ENCODE data around the gene CHCHD3. TPM values are rescaled to one million over a fixed set of nuclear protein-coding genes. Genes with fewer than 3 reads are reported as not detected.

Gene CHCHD3
- total and polyA plus RNA-seq, 9 of the 15 experiments (the other 6 are each of a cell fraction or from before 2014, with no cell fraction given) = 66.2 to 279 (median 204) TPM

- peak; percentile 91 for TF ChIP-seq GABPB1 (CRISPR knock-in tag; IDR thresholded peaks at IDR 0.05)
- TF ChIP-seq GTF2F1 (IDR thresholded peaks at IDR 0.05; ENCODE audit: low read depth, low read length) = peak; percentile 50; the same call in 1 of the 2 replicates
- peak; percentile 57 for TF ChIP-seq ZNF431 (CRISPR knock-in tag; IDR thresholded peaks at IDR 0.05)
- peak in 1 of 2 experiments; percentile 80; a peak in 2 of 4 replicates for TF ChIP-seq ZNF639 (CRISPR knock-in tag; conservative IDR thresholded peaks at IDR 0.05 in 1 of 2, IDR thresholded peaks at IDR 0.05 in 1 of 2)
- 0 out of 2 replicates have a peak, but pooled peaks have one; percentile 11 for TF ChIP-seq SMAD3 (CRISPR knock-in tag; conservative IDR thresholded peaks at IDR 0.05)
- peak; percentile 18; the same call in 1 of the 2 replicates for TF ChIP-seq DEAF1 (CRISPR knock-in tag; IDR thresholded peaks at IDR 0.05)
- TF ChIP-seq ZNF561 (CRISPR knock-in tag; conservative IDR thresholded peaks at IDR 0.05) = 0 out of 2 replicates have a peak, but pooled peaks have one; percentile 10
- peak; percentile 33; the same call in 1 of the 2 replicates for TF ChIP-seq DMBX1 (CRISPR knock-in tag; IDR thresholded peaks at IDR 0.05; ENCODE audit: borderline replicate concordance)
- TF ChIP-seq RNF2 (IDR thresholded peaks at IDR 0.05) = no peak
- no peak for TF ChIP-seq PURB (CRISPR knock-in tag; IDR thresholded peaks at IDR 0.05; ENCODE audit: low read depth)
- peak; percentile 71; the same call in 1 of the 2 replicates for TF ChIP-seq ZBTB26 (CRISPR knock-in tag; IDR thresholded peaks at IDR 0.05)
- 0 out of 2 replicates have a peak, but pooled peaks have one; percentile 31 for TF ChIP-seq ZFP1 (CRISPR knock-in tag; IDR thresholded peaks at IDR 0.05)
- TF ChIP-seq MLX (CRISPR knock-in tag; conservative IDR thresholded peaks at IDR 0.05) = 0 out of 4 replicates have a peak, but pooled peaks have one; percentile 74 to 77
- peak; percentile 28; the same call in 1 of the 2 replicates for TF ChIP-seq ZNF740 (CRISPR knock-in tag; IDR thresholded peaks at IDR 0.05)
- TF ChIP-seq ZNF740 (tag; IDR thresholded peaks at IDR 0.05) = no peak
- no peak for TF ChIP-seq ZBTB49 (CRISPR knock-in tag; IDR thresholded peaks at IDR 0.05; ENCODE audit: borderline replicate concordance)
- TF ChIP-seq HDGF (IDR thresholded peaks at IDR 0.05) = no peak
- no peak for TF ChIP-seq CBFA2T3 (IDR thresholded peaks at IDR 0.05)
Measured at GRCh38 chr7:133081599-133082389, at the start of gene CHCHD3 (continued).

Data from K562 (cell line).